Thoracic aorta (tissue), 2 donors: Measurements from ENCODE around the gene NUP107. TPM values are rescaled to one million over a fixed set of nuclear protein-coding genes. Genes with fewer than 3 reads are reported as not detected.

Source experiments
- ATAC-seq: fragments of 150-250 bp; one replicate; pipeline ENCODE4 v1.8.0; 2017; ENCODE audit warnings: low read depth; ENCODE audit not compliant: insufficient number of reproducible peaks, low FRiP score
- DNase-seq: peaks from one replicate; pipeline ENCODE4 v3.0.0-alpha.2; 2020; ENCODE audit warnings: low spot score
- H3K27ac ChIP-seq, 2 donors: fragments of 200-600 bp; sonication (generic); 1 replicate in 1 of 2; 2 replicates in 1 of 2; pipeline ENCODE4 v1.5.1; 2016; ENCODE audit warnings: mild to moderate bottlenecking in 2 of 2, moderate library complexity in 2 of 2
- H3K27me3 ChIP-seq: fragments of 200-600 bp; sonication (generic); replicated peaks from 2 replicates; pipeline ENCODE4 v1.6.0; 2016; ENCODE audit warnings: mild to moderate bottlenecking; ENCODE audit not compliant: insufficient read depth
- H3K36me3 ChIP-seq: fragments of 200-600 bp; sonication (generic); one replicate; pipeline ENCODE4 v1.5.1; 2016
- H3K4me1 ChIP-seq, 2 donors: fragments of 200-600 bp; sonication (generic); 1 replicate in 1 of 2; 2 replicates in 1 of 2; pipeline versions ENCODE4 v1.5.1 to v1.6.0; 2016; ENCODE audit warnings: low read depth in 2 of 2, mild to moderate bottlenecking in 1 of 2; ENCODE audit not compliant: control insufficient read depth in 1 of 2
- H3K4me3 ChIP-seq: fragments of 200-600 bp; sonication (generic); 2 replicates; pipeline ENCODE4 v1.5.1; 2016; ENCODE audit warnings: mild to moderate bottlenecking
- H3K9me3 ChIP-seq: fragments of 200-600 bp; sonication (generic); 2 replicates; pipeline ENCODE4 v1.5.1; 2016
- total RNA-seq, 2 donors: library from RNA; depleted of rRNA; stranded (reverse); fragments of >200 nt; gene quantifications; one replicate each; pipeline versions ENCODE4 v1.1.0 to v1.2.3, GENCODE V29; 2016
- TF ChIP-seq, protein P1 (sequence below): fragments of 200-600 bp; sonication (generic); IDR thresholded peaks from one replicate; pipeline ENCODE4 v1.5.1; 2019; ENCODE audit warnings: antibody characterized with exemption

NUP107 gene
- total RNA-seq, 2 donors from 2014 or later: 28.0 to 45.4 TPM

DNA sequence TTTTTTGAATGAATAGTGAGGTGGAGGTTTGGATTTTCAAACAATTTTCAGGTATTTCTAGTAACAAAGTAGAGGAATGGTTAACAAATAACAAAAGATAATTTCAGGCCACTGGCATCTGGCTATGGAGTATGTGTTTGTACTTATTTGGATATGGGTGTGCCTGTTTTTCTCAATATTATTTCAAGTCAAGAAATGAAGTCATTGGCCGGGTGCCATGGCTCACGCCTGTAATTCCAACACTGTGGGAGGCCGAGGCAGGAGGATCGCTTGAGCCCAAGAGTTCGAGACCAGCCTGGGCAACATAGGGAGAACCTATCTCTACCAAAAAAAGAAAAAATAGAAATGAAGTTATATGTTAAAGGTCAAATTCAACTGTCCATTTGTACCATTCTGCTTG is 73.1 kb downstream of the NUP107 start:
- H3K9me3 ChIP-seq: no peaks in the 10 kb centered on the region
- H3K27me3 ChIP-seq: no peaks in the 10 kb centered on the region
- no peak for ATAC-seq
- no peak overlapping the region for H3K4me3 ChIP-seq
- DNase-seq: no peak
- H3K4me1 ChIP-seq: no peaks in the 10 kb centered on the region
- no peak overlapping the region for H3K27ac ChIP-seq
- H3K36me3 ChIP-seq: peaks cover 22% of the 10 kb centered on the region
- TF ChIP-seq, protein P1, sequence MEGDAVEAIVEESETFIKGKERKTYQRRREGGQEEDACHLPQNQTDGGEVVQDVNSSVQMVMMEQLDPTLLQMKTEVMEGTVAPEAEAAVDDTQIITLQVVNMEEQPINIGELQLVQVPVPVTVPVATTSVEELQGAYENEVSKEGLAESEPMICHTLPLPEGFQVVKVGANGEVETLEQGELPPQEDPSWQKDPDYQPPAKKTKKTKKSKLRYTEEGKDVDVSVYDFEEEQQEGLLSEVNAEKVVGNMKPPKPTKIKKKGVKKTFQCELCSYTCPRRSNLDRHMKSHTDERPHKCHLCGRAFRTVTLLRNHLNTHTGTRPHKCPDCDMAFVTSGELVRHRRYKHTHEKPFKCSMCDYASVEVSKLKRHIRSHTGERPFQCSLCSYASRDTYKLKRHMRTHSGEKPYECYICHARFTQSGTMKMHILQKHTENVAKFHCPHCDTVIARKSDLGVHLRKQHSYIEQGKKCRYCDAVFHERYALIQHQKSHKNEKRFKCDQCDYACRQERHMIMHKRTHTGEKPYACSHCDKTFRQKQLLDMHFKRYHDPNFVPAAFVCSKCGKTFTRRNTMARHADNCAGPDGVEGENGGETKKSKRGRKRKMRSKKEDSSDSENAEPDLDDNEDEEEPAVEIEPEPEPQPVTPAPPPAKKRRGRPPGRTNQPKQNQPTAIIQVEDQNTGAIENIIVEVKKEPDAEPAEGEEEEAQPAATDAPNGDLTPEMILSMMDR: no peak

DNA sequence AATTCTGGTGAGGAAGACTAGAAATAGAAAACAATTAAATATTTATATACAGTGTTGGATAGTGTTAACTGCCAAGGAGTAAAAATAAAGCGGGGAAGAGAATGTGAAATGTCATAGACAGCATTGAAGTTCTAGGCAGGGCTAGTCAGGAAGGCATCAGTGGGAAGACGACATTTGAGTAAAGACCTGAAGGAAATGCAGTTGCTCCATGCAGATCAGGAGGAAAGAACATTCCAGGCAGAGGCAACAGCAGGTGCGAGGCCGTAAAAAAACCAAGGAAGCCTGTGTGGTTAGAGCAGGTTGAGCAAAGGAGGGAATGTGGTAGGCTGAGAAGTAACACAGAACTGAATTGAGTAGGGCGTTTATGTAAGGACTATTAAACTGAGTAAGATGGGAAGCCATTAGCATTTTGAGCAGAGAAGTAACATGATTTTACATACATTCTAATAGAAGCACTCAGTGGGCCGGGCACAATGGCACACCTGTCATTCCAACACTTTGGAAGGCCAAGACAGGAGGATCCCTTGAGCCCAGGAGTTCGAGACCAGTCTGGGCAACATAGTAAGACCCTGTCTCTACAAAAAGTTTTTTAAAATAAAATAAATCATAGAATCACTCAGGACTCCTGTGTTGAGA is 74.1 kb downstream of the NUP107 start:
- H3K27me3 ChIP-seq: no peaks in the 10 kb centered on the region
- H3K27ac ChIP-seq: no peak overlapping the region
- H3K36me3 ChIP-seq: peaks cover 19% of the 10 kb centered on the region
- TF ChIP-seq, protein P1: no peak
- no peak overlapping the region for H3K4me3 ChIP-seq
- ATAC-seq (no peak), DNase-seq (no peak)
- no peaks in the 10 kb centered on the region for H3K4me1 ChIP-seq
- no peaks in the 10 kb centered on the region for H3K9me3 ChIP-seq

GRCh38 chr12:68761442-68761812 is 74.6 kb downstream of the NUP107 start:
- H3K4me3 ChIP-seq: no peak overlapping the region
- no peak for ATAC-seq
- no peak for DNase-seq
- TF ChIP-seq, protein P1: no peak
- H3K27ac ChIP-seq: no peak overlapping the region
- no peaks in the 10 kb centered on the region for H3K9me3 ChIP-seq
- peaks cover 17% of the 10 kb centered on the region for H3K36me3 ChIP-seq
- no peaks in the 10 kb centered on the region for H3K4me1 ChIP-seq
- no peaks in the 10 kb centered on the region for H3K27me3 ChIP-seq

- DNase-seq (no peak), ATAC-seq (no peak)
- no peaks in the 10 kb centered on the region for H3K27me3 ChIP-seq
- TF ChIP-seq, protein P1: no peak
- H3K36me3 ChIP-seq: peaks cover 15% of the 10 kb centered on the region
- H3K27ac ChIP-seq: no peak overlapping the region
- H3K4me1 ChIP-seq: no peaks in the 10 kb centered on the region
- no peak overlapping the region for H3K4me3 ChIP-seq
- H3K9me3 ChIP-seq: no peaks in the 10 kb centered on the region
Observed at GRCh38 chr12:68761901-68762630, 75.3 kb downstream of the NUP107 start.

DNA sequence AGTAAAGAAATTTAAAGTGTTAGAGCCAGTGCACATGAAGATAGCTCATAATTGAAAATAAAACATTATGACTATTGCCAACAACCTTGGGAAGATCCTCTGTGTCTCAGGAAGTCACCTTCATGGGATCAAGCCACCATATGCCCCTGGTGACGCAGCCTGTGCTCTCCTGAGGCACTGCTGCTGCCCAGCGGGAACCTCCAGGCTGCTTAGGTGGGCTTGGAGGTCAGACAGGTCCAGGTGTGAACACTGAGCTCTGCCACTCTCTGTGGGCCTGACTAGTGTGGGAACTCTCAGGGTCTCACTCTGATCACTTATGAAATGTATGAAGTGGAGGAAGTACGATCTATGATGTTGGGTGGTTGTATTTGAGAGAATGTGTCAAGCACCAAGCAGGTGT is 75.9 kb downstream of the NUP107 start:
- no peak overlapping the region for H3K27ac ChIP-seq
- H3K4me3 ChIP-seq: no peak overlapping the region
- H3K4me1 ChIP-seq: no peaks in the 10 kb centered on the region
- H3K27me3 ChIP-seq: no peaks in the 10 kb centered on the region
- no peaks in the 10 kb centered on the region for H3K9me3 ChIP-seq
- TF ChIP-seq, protein P1: no peak
- ATAC-seq: no peak
- no peak for DNase-seq
- peaks cover 15% of the 10 kb centered on the region for H3K36me3 ChIP-seq
